ENCODE measurements around the gene HMCN2. TPM values are rescaled to one million over a fixed set of nuclear protein-coding genes. Genes with fewer than 3 reads are reported as not detected.

HMCN2 gene
- total and polyA plus RNA-seq, 2 donors (not counting 3 experiments of a cell fraction or from before 2014, with no cell fraction given) = 0.04 to 0.24 TPM

DNA sequence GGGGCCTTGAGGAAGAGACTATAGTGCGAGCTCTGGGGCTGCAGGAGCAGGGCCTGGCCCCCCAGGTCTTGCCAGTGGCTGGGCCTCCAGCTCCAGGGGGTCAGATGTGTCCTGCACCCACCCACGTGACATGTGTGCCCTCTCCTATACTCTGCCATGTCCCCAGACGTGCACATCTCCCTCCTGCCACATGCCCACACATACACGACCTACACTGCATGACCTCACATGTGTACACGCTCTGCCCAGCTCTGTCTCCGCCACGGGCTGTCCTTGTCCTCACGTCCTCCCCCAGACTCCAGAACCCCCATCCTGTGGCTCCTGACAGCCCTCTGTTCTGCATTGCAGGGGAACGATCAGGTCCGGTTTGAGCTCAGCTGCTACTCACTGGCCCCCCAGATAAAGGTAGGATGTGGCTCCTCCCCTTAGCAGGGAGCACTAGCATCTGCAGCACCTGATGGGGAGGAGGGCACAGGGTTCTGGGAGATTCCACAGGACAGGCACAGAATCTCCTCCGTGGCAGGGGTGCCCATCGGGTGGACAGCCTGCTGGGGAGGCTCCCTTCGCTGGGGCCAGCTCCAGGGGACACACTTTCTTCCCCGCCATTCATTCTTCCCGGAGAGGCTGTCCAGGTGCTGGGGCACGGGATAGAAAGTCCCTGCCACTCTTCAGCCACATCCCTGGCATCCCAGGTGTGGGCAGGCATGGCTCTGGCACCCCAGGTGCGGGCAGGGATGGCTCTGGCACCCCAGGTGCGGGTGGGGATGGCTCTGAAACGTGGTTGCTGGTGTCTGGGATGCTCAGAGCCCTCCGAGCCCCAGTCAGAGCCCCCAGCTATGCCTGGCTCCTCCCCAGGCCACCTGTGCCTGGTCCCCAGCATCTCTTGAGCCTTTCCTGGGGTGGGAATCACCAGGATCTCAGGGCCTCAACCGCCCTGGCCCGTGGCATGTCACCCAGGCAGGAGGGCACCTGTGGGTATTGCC lies 198.5 kb downstream of the HMCN2 start:
- TF ChIP-seq GATA2 (IDR thresholded peaks at IDR 0.05; ENCODE audit: insufficient read depth, insufficient read length, low read depth, low read length) = no peak
- no peak for TF ChIP-seq EZH2 (IDR thresholded peaks at IDR 0.05; ENCODE audit: borderline replicate concordance, low read depth, low read length, severe bottlenecking)
- TF ChIP-seq JUN (IDR thresholded peaks at IDR 0.05; ENCODE audit: borderline replicate concordance, insufficient read depth, insufficient read length, low read depth) = no peak
- TF ChIP-seq, protein P1, sequence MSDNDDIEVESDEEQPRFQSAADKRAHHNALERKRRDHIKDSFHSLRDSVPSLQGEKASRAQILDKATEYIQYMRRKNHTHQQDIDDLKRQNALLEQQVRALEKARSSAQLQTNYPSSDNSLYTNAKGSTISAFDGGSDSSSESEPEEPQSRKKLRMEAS (IDR thresholded peaks at IDR 0.05; ENCODE audit: insufficient read depth, insufficient read length) = no peak
- no peak for TF ChIP-seq POLR2AphosphoS5 (IDR thresholded peaks at IDR 0.05; ENCODE audit: insufficient read depth, low read depth, low read length)
- TF ChIP-seq, protein P2, sequence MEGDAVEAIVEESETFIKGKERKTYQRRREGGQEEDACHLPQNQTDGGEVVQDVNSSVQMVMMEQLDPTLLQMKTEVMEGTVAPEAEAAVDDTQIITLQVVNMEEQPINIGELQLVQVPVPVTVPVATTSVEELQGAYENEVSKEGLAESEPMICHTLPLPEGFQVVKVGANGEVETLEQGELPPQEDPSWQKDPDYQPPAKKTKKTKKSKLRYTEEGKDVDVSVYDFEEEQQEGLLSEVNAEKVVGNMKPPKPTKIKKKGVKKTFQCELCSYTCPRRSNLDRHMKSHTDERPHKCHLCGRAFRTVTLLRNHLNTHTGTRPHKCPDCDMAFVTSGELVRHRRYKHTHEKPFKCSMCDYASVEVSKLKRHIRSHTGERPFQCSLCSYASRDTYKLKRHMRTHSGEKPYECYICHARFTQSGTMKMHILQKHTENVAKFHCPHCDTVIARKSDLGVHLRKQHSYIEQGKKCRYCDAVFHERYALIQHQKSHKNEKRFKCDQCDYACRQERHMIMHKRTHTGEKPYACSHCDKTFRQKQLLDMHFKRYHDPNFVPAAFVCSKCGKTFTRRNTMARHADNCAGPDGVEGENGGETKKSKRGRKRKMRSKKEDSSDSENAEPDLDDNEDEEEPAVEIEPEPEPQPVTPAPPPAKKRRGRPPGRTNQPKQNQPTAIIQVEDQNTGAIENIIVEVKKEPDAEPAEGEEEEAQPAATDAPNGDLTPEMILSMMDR (IDR thresholded peaks at IDR 0.05; ENCODE audit: extremely low read depth in 1 of 2, insufficient read depth in 1 of 2, low read depth in 1 of 2, low read length in 2 of 2) = no peak
- no peak for TF ChIP-seq POLR2A (IDR thresholded peaks at IDR 0.05; ENCODE audit: low read depth, low read length)
- no peak for TF ChIP-seq MYC (IDR thresholded peaks at IDR 0.05; ENCODE audit: low read depth, low read length)
- H4K20me1 ChIP-seq (replicated peaks; ENCODE audit: control insufficient read depth, extremely low read depth, insufficient read depth, low read length) = no peaks in the 10 kb centered on the region
- no peaks in the 10 kb centered on the region for H3K9me3 ChIP-seq (replicated peaks; ENCODE audit: control insufficient read depth, insufficient read depth, low read length)
- H3K4me2 ChIP-seq (ENCODE audit: insufficient read depth, low read length) = no peak overlapping the region
- intact Hi-C loops (cut with micrococcal nuclease) (no loop called here), dilution Hi-C loops (cut with MboI; ENCODE audit: extremely low pct_ligation_motif_present, low sequenced_read_pairs) (no loop called here)
- no peak overlapping the region for H3K9ac ChIP-seq (replicated peaks; ENCODE audit: extremely low read depth, insufficient read depth, low read length)
- H3K27me3 ChIP-seq (ENCODE audit: control insufficient read depth in 2 of 2, insufficient read depth in 2 of 2, low read length in 2 of 2) = no peaks in the 10 kb centered on the region
- DNase-seq (ENCODE audit: low read depth, low spot score) = no peak
- H3K4me3 ChIP-seq (replicated peaks in 1 of 3; ENCODE audit: insufficient read depth in 1 of 3, low read depth in 1 of 3, low read length in 3 of 3) = no peak overlapping the region
- H3K79me2 ChIP-seq (ENCODE audit: control insufficient read depth, insufficient read depth, low read length) = no peaks in the 10 kb centered on the region
- H3K36me3 ChIP-seq (ENCODE audit: control insufficient read depth in 2 of 2, extremely low read depth in 1 of 2, insufficient read depth in 2 of 2, low read length in 2 of 2) = no peaks in the 10 kb centered on the region
- ChIA-PET POLR2A (no interaction called here), CTCF (interaction anchor here (1.4 to 10.3 kb wide), 3 partner anchors 11 to 220 kb away, joined by 4 to 163 read pairs (median 101); no protein-coding TSS in a partner anchor)
- no peak overlapping the region for H3K27ac ChIP-seq (ENCODE audit: insufficient read depth, low read depth, low read length)
- no TSS peak for BruUV-seq (replicated peaks)
- no peaks in the 10 kb centered on the region for H3K9me1 ChIP-seq (replicated peaks; ENCODE audit: control insufficient read depth, extremely low read depth, insufficient read depth, low read length)
- FAIRE-seq = no peak
- no peak overlapping the region for H2AFZ ChIP-seq (ENCODE audit: low read depth, low read length)
- H3K4me1 ChIP-seq (ENCODE audit: control insufficient read depth, extremely low read depth, insufficient read depth, low read length) = no peaks in the 10 kb centered on the region
